GM12878 (cell line): ENCODE data around the gene B3GALNT2. TPM values are rescaled to one million over a fixed set of nuclear protein-coding genes. Genes with fewer than 3 reads are reported as not detected.
"Not testable (repeated sequence)": the region's sequence is repeated elsewhere in the genome, so short reads cannot be mapped to it uniquely, and the experiment has no call there.

Experiments
- ATAC-seq: fragments of 200-7000 bp; cut with Tn5 transposase; 3 replicates; pipeline ENCODE4 v1.9.1; 2020; ENCODE audit warnings: mild to moderate bottlenecking, moderate library complexity
- BruUV-seq: library from RNA; stranded (reverse); fragments of 400-500 nt; replicated peaks from 2 replicates; lab custom pipeline; 2021; lab: Mats Ljungman, UMichigan
- CTCF ChIA-PET: fragments of 300-600 bp; sonication (Branson Sonifier 250); formaldehyde crosslinking; extraction: SDS; loops from one replicate; lab custom pipeline; 2021; ENCODE audit warnings: inconsistent platforms; lab: Yijun Ruan, JAX
- POLR2A ChIA-PET: fragments of 350-600 bp; formaldehyde crosslinking; extraction: SDS; loops from one replicate; lab custom pipeline; 2021; ENCODE audit warnings: inconsistent platforms; lab: Charles Lee
- RAD21 ChIA-PET: fragments of 300-600 bp; sonication (Branson Sonifier 250); formaldehyde crosslinking; loops from one replicate; lab custom pipeline; 2023; ENCODE audit warnings: antibody characterized with exemption; ENCODE audit not compliant: unreplicated experiment; lab: Charles Lee
- SMC1A ChIA-PET: fragments of 300-600 bp; sonication (Branson Sonifier 250); formaldehyde crosslinking; loops from one replicate; lab custom pipeline; 2023; ENCODE audit not compliant: unreplicated experiment, uncharacterized antibody; lab: Charles Lee
- DNase-seq: peaks from one replicate; pipeline ENCODE4 v3.0.0-alpha.2; 2011; ENCODE audit warnings: low read depth, low spot score
- FAIRE-seq: peaks from 3 replicates; lab custom pipeline; 2011; peaks lifted over from hg19 to GRCh38; lab: Jason Lieb, UNC
- H2AFZ ChIP-seq: 2 replicates; pipeline ENCODE4 v1.6.0; 2011; ENCODE audit warnings: low read depth, low read length, control low read depth; ENCODE audit not compliant: control insufficient read depth
- H3K27ac ChIP-seq: 2 replicates; pipeline ENCODE4 v1.5.1; 2011; ENCODE audit warnings: control low read depth; ENCODE audit not compliant: control insufficient read depth, insufficient read depth
- H3K27me3 ChIP-seq, 2 experiments: replicated peaks in 1 of 2; 2 replicates each; pipeline versions ENCODE4 v1.6.0 to v1.6.1; 2011; ENCODE audit warnings: low read length in 1 of 2; ENCODE audit not compliant: control insufficient read depth in 2 of 2, insufficient read depth in 2 of 2
- H3K36me3 ChIP-seq, 2 experiments: 2 replicates each; pipeline ENCODE4 v1.5.1; 2011; ENCODE audit warnings: low read length in 1 of 2; ENCODE audit not compliant: control insufficient read depth in 2 of 2, insufficient read depth in 2 of 2
- H3K4me1 ChIP-seq: 2 replicates; pipeline ENCODE4 v1.6.1; 2011; ENCODE audit warnings: mild to moderate bottlenecking, low read length, moderate library complexity, mixed read lengths; ENCODE audit not compliant: control insufficient read depth, insufficient read depth
- H3K4me2 ChIP-seq: 2 replicates; pipeline ENCODE4 v1.6.0; 2011; ENCODE audit warnings: control low read depth; ENCODE audit not compliant: control insufficient read depth, insufficient read depth
- H3K4me3 ChIP-seq: fragments of 200-600 bp; sonication (generic); 2 replicates; pipeline ENCODE4 v1.5.1; 2016
- H3K79me2 ChIP-seq: 2 replicates; pipeline ENCODE4 v1.6.0; 2011; ENCODE audit warnings: low read length; ENCODE audit not compliant: control insufficient read depth, insufficient read depth
- H3K9ac ChIP-seq: 2 replicates; pipeline ENCODE4 v1.8.0; 2011; ENCODE audit warnings: low read length, control low read depth, mixed read lengths; ENCODE audit not compliant: control insufficient read depth, insufficient read depth
- H3K9me3 ChIP-seq: replicated peaks from 3 replicates; pipeline ENCODE4 v1.5.1; 2011; ENCODE audit warnings: mild to moderate bottlenecking, low read length; ENCODE audit not compliant: control insufficient read depth, insufficient read depth
- H4K20me1 ChIP-seq: 2 replicates; pipeline ENCODE4 v1.6.0; 2011; ENCODE audit not compliant: control insufficient read depth, insufficient read depth
- ESRRA ChIP-seq: IDR thresholded peaks from 2 replicates; pipeline ENCODE4 v1.6.1; 2012; ENCODE audit warnings: mild to moderate bottlenecking, low read length, improper control_type of control experiment
- MEF2A ChIP-seq: IDR thresholded peaks from 2 replicates; pipeline ENCODE4 v1.6.1; 2011; ENCODE audit warnings: low read depth, mild to moderate bottlenecking, low read length, moderate library complexity; ENCODE audit not compliant: insufficient read depth
- MXI1 ChIP-seq: fragments of 150-350 bp; IDR thresholded peaks from 2 replicates; pipeline ENCODE4 v1.6.1; 2011; ENCODE audit warnings: low read depth, mild to moderate bottlenecking, inconsistent platforms, low read length, improper control_type of control experiment
- MYB ChIP-seq: fragments of 150-350 bp; IDR thresholded peaks from 2 replicates; pipeline ENCODE4 v1.6.1; 2014; ENCODE audit warnings: mild to moderate bottlenecking, low read depth, low read length, borderline replicate concordance
- NRF1 ChIP-seq: conservative IDR thresholded peaks from 2 replicates; pipeline ENCODE4 v1.6.1; 2011; ENCODE audit warnings: mild to moderate bottlenecking, low read depth, low read length, improper control_type of control experiment
- PKNOX1 ChIP-seq: fragments of 450-650 bp; IDR thresholded peaks from 2 replicates; pipeline ENCODE4 v1.6.1; 2016; ENCODE audit warnings: mild to moderate bottlenecking
- POU2F2 ChIP-seq: IDR thresholded peaks from 3 replicates; pipeline ENCODE4 v1.6.1; 2011; ENCODE audit warnings: low read depth, mild to moderate bottlenecking, low read length, borderline replicate concordance
- SRF ChIP-seq, 2 experiments: IDR thresholded peaks; 2 replicates each; pipeline ENCODE4 v1.6.1; 2011; ENCODE audit warnings: low read depth in 2 of 2, low read length in 2 of 2, mild to moderate bottlenecking in 1 of 2, moderate library complexity in 1 of 2
- ZNF622 ChIP-seq: fragments of 450-650 bp; IDR thresholded peaks from 2 replicates; pipeline ENCODE4 v1.6.1; 2017; ENCODE audit warnings: mild to moderate bottlenecking, inconsistent platforms
- WGBS: methylation state at CpG from one replicate; pipeline ENCODE4 v1.1.6; 2016; ENCODE audit warnings: low lambda C conversion rate; ENCODE audit not compliant: insufficient replicate concordance, insufficient coverage; ENCODE audit errors: missing lambda C conversion rate; 5-methylcytosine and 5-hydroxymethylcytosine counted together
- in situ Hi-C: fragments of 300-500 bp; cut with MboI; formaldehyde crosslinking; loops from 9 replicates; pipeline ENCODE4 v1.14.3; 2018; ENCODE audit warnings: mixed read lengths
- intact Hi-C: fragments of 100-400 bp; cut with micrococcal nuclease; formaldehyde crosslinking; loops from one replicate; pipeline ENCODE4 v1.14.2; 2022; ENCODE audit not compliant: unreplicated experiment
- polyA plus RNA-seq, 11 experiments: library from polyadenylated mRNA; depleted of rRNA in 4 of 11; unstranded in 6 of 11; stranded (reverse) in 5 of 11; fragments of >200 nt; fragmentation: Nextera tagmentation in 4 of 11; fragmentation: Illumina TruSeq in 1 of 11; extraction: Ambion mirVana in 4 of 11; extraction: Trizol in 1 of 11; gene quantifications; 1 replicate in 1 of 11; 2 replicates in 10 of 11; pipeline versions ENCODE4 v1.2.1 to v1.2.3, GENCODE V29; 2011 to 2016; ENCODE audit warnings: inconsistent platforms in 2 of 11, missing spikeins in 2 of 11, low read depth in 1 of 11
- total RNA-seq, 4 experiments: library from RNA; depleted of rRNA in 3 of 4; stranded (reverse); fragments of >200 nt in 3 of 4; fragmentation: Illumina TruSeq in 1 of 4; extraction: Trizol in 1 of 4; gene quantifications; 2 replicates each; pipeline versions ENCODE4 v1.2.1 to v1.2.3, GENCODE V29; 2013 to 2021

B3GALNT2 gene
- total and polyA plus RNA-seq, 10 of the 15 experiments (the other 5 are each of a cell fraction or from before 2014, with no cell fraction given) = 0.77 to 19.7 (median 12.7) TPM

- WGBS = 97% methylated on average over 3 of the region's 3 CpGs
- ATAC-seq = no peak
- no peak for FAIRE-seq
- CTCF ChIA-PET = interaction anchor here (0.6 kb wide), 1 partner anchor 217 kb away, joined by 3 read pairs; no protein-coding TSS in a partner anchor
- no peaks in the 10 kb centered on the region for H3K4me1 ChIP-seq
- H3K4me3 ChIP-seq = no peak overlapping the region
- in situ Hi-C loops (no loop called here), intact Hi-C loops (no loop called here)
- BruUV-seq = no TSS peak
- no peaks in the 10 kb centered on the region for H3K79me2 ChIP-seq
- no peaks in the 10 kb centered on the region for H4K20me1 ChIP-seq
- H3K9ac ChIP-seq = no peak overlapping the region
- DNase-seq = no peak
- no peak overlapping the region for H3K27ac ChIP-seq
- H3K9me3 ChIP-seq = no peaks in the 10 kb centered on the region
- peaks cover 0 to 3% of the 10 kb centered on the region in 2 experiments; a peak in 1 of 4 replicates for H3K36me3 ChIP-seq
- POLR2A ChIA-PET = interaction anchor here (0.7 kb wide), 1 partner anchor 367 kb away, joined by 7 read pairs; no protein-coding TSS in a partner anchor
- SMC1A ChIA-PET = interaction anchor here (1.6 kb wide), 1 partner anchor 13 kb away, joined by 3 read pairs; no protein-coding TSS in a partner anchor
- H3K4me2 ChIP-seq = no peak overlapping the region
- no peaks in the 10 kb centered on the region for H3K27me3 ChIP-seq
- RAD21 ChIA-PET = no interaction called here
- no peak overlapping the region for H2AFZ ChIP-seq
- no peak for TF ChIP-seq PKNOX1
- TF ChIP-seq ESRRA = no peak
- TF ChIP-seq MXI1 = no peak
- TF ChIP-seq ZNF622 = no peak
- no peak for TF ChIP-seq MEF2A
- no peak for TF ChIP-seq MYB
These were observed 36.2 kb downstream of the B3GALNT2 start for GRCh38 chr1:235468004-235468403.

GRCh38 chr1:235465066-235465465 is 39.2 kb downstream of the B3GALNT2 start:
- in situ Hi-C loops = no loop called here
- DNase-seq = no peak
- Histone ChIP-seq H3K4me2 (no peak overlapping the region), H3K27ac (no peak overlapping the region), H3K4me1 (no peaks in the 10 kb centered on the region), H4K20me1 (no peaks in the 10 kb centered on the region), H3K4me3 (no peak overlapping the region), H2AFZ (no peak overlapping the region), H3K79me2 (no peaks in the 10 kb centered on the region), H3K9me3 (no peaks in the 10 kb centered on the region), H3K36me3 (peaks cover 0 to 3% of the 10 kb centered on the region in 2 experiments; a peak in 1 of 4 replicates), H3K27me3 (no peaks in the 10 kb centered on the region), H3K9ac (no peak overlapping the region)
- ChIA-PET RAD21 (no interaction called here), POLR2A (no interaction called here), SMC1A (no interaction called here), CTCF (no interaction called here)
- 99% methylated on average over 3 of the region's 3 CpGs for WGBS
- BruUV-seq = no TSS peak
- FAIRE-seq = no peak
- TF ChIP-seq POU2F2 (no peak), SRF (IDR thresholded peaks at IDR 0.05; ENCODE audit: low read depth in 2 of 2, low read length in 2 of 2) (no peak), NRF1 (no peak)
- no peak for ATAC-seq
- intact Hi-C loops = no loop called here

DNA sequence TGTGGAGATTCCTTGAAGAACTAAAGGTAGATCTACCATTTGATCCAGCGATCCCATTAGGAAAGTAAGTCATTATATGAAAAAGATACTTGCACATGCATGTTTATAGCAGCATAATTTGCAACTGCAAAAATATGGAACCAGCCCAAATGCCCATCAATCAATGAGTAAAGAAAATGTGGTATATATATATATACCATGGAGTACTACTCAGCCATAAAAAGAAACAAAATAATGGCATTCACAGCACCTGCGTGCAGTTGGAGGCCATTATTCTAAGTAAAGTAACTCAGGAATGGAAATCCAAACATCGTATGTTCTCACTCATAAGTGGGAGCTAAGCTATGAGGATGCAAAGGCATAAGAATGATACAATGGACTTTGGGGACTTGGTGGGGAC is 41.4 kb downstream of the B3GALNT2 start:
- SMC1A ChIA-PET = interaction anchor here (0.6 kb wide), 1 partner anchor 11 kb away, joined by 4 read pairs; no protein-coding TSS in a partner anchor
- FAIRE-seq, H3K27me3 ChIP-seq, DNase-seq, CTCF ChIA-PET, H3K9me3 ChIP-seq, BruUV-seq, H3K27ac ChIP-seq, in situ Hi-C loops, ATAC-seq, H4K20me1 ChIP-seq, H2AFZ ChIP-seq, H3K79me2 ChIP-seq, H3K36me3 ChIP-seq, H3K9ac ChIP-seq, H3K4me1 ChIP-seq, intact Hi-C loops, H3K4me2 ChIP-seq, H3K4me3 ChIP-seq: not testable (repeated sequence)
- RAD21 ChIA-PET = interaction anchor here (0.6 to 0.7 kb wide), 2 partner anchors 266 to 430 kb away, joined by 3 to 4 read pairs; no protein-coding TSS in a partner anchor
- POLR2A ChIA-PET = interaction anchor here (0.7 kb wide), 1 partner anchor 199 kb away, joined by 6 read pairs; no protein-coding TSS in a partner anchor
- 99% methylated on average over 3 of the region's 3 CpGs for WGBS
